Endometrium (tissue), 2 donors: Measurements from ENCODE around the gene PRPF31.
"Not testable (repeated sequence)": the region's sequence is repeated elsewhere in the genome, so short reads cannot be mapped to it uniquely, and the experiment has no call there.

Experiments used
- FAIRE-seq: peaks from 2 replicates; lab custom pipeline; 2012; peaks lifted over from hg19 to GRCh38; lab: Jason Lieb, UNC
- donor health status: control.
- donor health status: control.

PRPF31 gene

DNA sequence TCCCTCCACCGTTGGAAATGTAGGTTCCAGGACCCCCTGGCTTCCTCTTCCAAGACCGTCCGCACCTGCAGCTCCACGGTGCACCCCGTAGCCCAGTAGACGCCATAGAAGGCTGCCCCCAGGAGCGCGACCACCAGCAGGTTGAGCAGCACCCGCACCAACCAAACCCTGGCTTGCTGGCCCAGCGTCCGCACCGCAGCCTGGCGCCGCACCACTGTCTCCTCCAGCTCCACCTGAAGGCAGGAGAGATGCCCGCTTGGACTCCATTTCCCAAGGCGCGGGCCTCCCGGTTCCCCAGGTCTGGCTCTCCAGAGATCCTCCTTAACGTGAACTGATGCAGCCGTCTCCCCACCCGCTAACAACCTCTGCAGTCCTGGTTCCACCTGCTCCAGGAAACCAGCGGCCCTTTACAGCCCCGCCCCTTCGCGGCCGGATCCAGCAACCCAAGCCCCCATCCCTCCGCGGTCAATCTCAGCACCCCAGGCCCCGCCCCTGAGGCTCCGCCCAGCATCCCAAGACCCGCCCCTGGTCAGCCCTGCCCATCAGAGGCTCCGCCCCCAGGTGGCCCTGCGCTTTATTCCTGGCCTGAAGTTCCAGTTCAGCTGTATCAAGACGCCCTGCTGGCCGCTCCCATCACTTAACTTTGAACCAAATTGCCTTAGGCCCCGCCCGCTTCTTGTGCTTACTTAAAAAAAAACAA, 49.0 kb downstream of the PRPF31 start:
- no peak for FAIRE-seq

DNA sequence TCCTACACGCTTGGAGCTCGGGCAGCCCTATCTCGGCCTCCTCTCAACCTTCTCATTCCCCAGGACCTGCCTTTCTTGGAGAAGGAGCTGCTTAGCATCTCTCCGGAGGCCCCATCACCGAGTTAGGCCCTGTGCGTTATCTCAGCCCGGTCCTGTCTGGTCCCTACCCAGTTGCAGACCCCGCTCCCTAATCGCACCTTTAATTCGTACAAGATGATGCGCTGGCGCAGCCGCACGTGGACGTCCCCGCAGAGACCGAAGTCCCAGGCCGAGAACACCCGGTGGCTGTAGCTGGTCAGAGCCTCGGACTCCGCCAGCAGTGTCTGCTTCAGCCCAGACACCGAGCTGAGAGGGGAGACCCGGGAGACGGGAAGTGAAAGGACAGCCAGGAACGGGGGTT, 49.7 kb downstream of the PRPF31 start:
- FAIRE-seq: no peak

DNA sequence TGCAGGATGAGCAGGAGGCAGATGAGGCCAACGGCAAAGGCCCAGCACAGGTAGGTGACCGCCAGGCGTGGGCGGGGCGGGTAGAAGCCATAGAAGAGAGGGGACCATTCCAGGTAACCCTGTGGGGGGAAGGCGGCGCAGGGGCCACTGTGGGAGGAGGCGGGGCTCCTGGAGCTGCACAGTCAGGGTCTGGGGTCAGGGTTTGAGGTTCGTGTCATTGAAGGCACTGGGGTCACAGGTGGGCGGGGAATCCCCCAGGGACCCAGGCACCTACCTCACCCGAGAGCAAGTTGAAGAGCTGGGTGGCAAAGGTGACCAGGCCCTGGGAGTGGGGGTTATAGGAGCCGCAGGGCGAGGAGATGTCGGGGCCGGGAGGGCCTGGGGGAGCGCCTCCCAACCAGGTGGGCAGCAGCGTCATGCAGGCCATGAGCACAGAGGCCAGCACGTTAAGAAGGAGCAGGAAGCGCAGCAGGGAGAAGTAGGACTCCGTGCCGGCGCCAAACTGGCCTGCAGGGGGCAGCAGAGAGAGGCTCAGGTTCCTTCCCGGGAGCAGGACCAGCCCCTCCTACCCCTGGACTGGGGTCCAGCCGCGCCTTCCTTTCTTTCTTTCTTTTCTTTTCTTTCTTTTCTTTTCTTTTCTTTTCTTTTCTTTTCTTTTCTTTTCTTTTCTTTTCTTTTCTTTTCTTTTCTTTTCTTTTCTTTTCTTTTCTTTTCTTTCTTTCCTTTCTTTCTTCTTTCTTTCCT, 52.8 kb downstream of the PRPF31 start:
- FAIRE-seq: no peak

DNA sequence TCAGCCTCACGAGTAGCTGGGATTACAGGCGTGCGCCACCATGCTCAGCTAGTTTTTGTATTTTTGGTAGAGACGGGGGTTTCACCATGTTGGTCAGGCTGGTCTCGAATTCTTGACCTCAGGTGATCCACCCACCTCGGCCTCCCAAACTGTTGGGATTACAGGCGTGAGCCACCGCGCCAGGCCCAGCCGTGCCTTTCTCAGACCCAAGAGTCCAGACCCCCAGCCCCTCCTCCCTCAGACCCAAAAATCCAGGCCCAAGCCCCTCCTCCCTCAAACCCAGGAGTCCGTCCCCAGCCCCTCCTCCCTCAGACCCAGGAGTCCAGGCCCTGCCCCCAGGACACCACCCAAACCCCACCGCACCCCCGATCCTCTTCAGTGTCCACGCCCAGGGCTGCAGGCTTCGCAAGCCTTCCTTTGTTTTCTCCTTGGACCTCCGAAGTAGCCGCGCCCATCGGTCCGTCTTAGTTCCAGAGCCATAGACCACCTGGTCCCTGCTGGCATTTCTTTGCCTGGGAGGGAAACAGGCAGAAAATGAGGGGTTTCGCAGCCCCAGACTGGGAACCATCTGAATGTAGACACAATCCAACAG, 53.7 kb downstream of the PRPF31 start:
- no peak for FAIRE-seq

DNA sequence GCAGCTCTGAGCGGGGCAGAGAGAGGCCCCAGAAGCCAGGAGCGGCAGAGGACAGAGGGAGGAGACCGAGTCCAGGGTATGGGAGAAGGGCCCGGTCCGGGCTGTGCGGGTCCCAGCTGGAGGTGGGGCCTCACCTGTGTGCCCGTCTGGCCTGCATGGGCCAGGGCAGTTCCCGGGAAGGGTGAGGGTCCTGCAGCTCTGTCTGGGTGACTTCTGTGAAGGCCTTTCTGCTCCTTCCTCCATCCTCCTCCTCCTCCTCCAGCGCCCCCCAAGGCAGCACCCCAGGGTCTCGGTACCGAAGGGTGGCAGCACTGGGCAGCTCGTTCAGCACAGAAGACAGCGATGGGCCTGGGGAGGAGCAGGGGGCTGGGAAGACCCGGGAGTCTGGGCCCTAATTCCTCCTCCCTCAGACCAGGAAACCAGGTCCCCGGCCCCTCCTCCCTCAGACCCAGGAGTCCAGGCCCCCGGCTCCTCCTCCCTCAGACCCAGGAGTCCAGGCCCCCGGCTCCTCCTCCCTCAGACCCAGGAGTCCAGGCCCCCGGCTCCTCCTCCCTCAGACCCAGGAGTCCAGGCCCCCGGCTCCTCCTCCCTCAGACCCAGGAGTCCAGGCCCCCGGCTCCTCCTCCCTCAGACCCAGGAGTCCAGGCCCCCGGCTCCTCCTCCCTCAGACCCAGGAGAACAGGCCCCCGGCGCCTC, 56.3 kb downstream of the PRPF31 start:
- FAIRE-seq: not testable (repeated sequence)

DNA sequence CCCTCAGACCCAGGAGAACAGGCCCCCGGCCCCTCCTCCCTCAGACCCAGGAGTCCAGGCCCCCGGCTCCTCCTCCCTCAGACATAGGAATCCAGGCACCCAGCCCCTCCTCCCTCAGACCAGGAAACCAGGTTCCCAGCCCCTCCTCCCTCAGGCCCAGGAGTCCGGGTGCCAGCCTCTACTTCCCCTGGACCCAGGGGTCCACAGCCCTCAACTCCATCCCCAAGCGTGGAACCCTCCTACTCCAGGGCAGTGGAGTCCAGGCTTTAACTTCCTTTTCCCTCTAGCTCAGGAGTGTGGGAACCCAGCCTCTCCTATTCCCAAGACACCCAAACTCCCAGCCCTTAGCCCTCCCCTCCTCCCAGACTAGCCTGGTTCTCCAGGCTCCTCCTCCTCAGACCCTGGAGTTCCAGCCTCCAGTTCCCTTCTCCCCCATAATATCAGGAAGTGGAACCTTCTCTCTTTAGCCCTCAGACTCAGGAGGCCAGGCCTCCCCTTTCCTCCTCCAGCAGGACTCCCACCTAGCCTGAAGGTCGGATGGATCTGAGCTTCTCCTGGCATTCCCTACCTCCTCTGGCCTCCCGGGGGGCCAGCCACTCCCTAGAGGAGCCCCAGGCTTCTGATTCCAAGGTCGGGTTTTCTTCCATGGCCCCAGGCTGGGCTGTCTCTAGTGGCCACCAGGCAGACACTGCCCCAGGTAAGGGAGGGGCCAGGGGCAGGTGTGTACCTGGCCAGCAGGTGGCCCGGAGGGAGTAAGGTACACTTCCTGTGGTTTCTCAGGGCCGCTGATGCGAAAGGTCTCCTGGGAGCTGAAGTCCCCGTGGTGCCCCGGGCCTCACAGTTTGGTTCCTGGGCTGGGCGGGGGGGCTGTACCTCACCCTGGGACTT, 57.2 kb downstream of the PRPF31 start, which contains the start of gene TMC4:
TSS of gene TMC4 (minus strand) at position 690 of the 888 bp plus-strand sequence. CDS start at position 647, 43 bp downstream.
- FAIRE-seq: no peak

DNA sequence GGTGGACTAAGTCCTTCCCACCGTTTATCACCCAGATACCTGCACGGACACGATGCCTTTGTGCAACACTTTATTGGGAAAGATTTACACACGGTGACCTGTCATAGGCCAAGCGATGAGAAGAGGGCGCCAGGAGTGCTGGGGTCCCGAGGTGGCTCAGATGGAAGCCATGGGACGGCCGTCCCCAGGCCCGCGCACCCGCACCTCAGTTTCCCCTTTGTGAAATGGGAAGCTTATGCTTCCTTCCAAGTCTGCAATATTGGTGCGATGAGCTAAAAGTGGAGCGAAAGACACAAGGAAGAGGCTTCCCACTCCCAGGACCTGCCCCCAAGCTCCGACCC, 57.8 kb downstream of the PRPF31 start:
- FAIRE-seq: no peak

DNA sequence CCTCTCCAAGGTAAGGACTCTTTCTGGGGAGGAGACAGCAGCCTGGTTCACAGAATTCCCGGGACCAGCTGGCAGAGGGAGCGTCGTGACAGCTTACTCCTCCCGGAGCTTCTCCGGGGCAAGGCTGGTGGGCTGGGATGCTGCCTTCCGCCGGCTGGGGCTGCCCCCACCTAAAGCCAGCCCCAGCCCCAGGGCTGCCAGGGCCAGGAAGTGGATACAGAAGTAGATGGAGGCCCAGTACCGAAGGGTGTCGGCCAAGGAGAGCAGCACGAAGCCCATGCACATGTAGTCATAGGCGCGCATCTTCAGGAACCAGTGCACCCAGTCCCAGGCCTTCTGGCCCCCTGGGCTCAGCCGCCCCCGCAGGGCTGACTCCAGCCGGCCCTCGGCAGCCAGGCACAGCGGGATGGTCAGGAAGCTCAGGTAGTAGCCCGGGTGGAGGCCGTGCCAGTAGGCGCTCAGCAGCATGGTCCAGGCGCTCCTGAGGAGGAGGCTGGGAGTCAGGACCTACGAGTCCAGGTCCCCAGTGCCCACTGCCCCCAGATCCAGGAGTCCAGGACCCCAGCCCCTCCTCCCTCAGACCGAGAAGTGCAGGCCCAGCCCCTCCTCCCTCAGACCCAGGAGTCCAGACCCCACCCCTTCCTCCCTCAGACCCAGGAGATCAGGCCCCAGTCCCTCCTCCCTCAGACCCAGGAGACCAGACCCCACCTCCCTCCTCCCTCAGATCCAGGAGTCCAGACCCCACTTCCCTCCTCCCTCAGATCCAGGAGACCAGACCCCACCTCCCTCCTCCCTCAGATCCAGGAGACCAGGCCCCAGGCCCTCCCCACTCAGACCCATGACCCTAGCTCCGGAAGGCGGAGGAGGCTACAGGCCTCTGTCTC, 58.6 kb downstream of the PRPF31 start:
- FAIRE-seq: no peak

DNA sequence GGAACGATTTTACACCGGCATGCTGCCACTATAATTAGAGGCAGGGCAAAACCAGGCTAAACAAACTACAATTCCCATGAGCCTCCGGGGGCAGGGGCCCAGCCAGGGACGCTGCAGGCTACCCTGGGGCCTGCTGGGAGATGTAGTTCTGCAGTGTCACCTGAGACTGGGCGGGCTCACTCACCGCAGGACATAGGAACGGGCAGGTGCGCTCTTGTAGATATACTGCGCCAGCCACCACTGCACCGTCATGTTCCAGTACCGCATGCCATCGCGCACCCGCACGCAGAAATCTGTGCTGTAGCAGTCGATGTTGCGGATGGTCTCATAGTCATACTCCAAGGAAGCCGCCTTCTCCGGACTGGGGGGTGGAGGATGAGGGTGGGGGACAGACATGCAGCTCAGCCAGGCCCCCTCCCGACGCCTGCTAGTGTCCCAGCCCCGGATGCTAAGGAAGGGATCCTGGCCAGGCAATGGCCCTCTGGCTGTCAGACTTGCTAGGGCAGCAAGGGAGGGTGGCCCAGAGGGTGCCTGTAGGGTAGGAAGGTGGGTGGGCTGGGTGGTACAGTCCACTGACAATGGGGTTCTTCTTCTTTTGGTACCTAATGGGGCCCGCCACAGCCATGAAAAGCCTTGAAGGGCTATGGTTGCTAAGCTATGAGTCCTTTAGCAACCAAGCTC, 63.2 kb downstream of the PRPF31 start:
- no peak for FAIRE-seq

DNA sequence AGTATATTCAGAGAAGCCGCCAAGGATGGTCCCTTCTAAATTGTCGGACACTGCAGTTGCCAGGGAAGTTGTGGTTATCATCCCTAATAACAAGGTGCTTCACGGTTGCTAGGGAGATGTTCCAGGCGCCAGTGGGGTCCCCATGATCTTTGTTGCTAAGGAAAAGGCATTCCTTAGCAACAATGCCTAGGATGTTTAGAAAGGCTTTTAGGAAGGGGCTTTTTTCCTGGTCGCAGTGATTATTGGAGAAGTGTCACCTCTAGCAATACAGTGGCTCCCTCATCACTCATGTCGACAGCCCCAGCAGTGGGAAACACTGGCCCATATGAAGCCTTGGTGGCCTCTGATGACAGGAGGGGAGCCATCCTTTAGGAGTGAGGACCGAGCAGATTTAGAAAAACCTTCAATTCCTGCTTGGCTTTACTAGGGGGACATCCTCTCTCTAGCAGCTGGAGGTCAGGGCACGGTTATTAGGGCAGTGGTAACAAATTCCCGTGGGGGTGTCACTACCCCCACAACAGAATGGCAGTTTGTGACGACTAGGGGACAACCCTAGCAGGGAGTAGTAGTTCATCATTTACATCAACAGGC, 63.8 kb downstream of the PRPF31 start:
- no peak for FAIRE-seq

DNA sequence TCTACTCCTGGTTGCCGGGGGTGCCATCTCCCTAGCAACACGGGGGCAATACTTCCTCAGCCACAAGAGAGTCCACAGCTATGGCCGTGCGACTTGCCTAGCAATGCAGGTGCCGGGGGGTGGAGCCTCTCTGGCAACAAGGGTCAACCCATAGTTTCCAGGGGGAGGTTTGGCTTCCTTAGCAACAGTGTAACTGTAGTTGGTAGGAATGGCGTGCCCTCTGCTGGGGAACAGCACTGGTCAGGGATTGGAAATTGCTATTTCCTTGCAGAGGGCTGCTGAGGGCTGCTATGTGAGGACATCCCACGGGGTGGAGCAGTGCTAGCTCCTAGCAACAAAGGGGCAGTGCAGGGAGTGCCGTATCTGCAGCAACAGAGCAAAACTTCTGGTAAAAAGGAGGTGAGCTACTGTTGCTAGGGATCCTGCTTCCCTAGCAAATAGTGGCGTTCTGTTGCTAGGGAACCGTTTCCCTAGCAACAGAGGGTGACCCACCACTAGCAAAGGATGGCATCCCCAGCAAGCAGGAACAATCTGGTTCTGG, 64.4 kb downstream of the PRPF31 start:
- FAIRE-seq: no peak

DNA sequence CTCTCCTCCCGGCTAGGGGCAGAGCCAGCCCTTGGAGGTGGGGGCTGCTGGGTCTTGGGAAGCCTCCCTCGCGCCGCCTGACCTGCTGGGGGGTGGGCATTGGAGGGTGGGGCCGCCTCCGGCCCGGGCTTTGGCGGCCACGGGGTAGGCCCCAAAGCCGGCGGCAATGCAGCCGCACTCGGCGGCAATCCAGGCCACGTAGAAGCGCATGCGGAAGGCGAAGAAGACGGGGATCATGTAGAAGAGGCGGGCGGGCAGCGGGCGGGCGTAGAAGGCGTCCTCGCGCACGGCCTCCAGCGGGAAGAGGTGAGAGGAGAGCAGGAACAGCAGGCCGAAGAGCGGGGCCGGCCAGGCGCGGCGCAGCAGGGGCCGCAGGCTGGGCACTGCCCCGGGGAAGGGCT, 65.1 kb downstream of the PRPF31 start:
- no peak for FAIRE-seq
